GM12891 (cell line): ENCODE data around the gene ZNF581.

Experiments
- POLR2A ChIP-seq: IDR thresholded peaks from 2 replicates; pipeline ENCODE4 v1.6.1; 2011; ENCODE audit warnings: low read depth, low read length, control low read depth
- POLR2AphosphoS5 ChIP-seq: IDR thresholded peaks from 2 replicates; pipeline ENCODE4 v1.6.1; 2011; ENCODE audit warnings: low read depth, low read length, control low read depth
- TAF1 ChIP-seq: IDR thresholded peaks from 2 replicates; pipeline ENCODE4 v1.6.1; 2011; ENCODE audit warnings: low read depth, low read length, control low read depth

DNA sequence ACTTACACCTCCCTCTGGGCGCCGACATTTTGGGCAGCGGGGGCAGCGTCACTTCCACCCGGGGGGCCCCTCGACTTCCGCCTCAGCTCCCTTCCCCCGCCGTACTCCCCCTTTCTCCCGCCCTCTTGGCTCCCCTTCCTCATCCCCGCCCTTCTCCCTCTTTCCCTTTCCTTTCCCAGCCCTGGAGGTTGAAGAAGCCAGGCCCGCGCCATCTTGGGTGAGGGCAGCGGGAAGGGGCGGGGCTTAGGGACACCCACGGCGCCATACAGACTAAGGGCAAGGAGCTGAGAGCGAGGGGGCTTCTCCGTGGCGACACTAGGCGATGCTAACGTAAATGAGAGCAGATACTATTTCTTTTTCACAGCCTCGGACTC, 44.0 kb upstream of the ZNF581 start, which contains the start of gene FIZ1:
- TF ChIP-seq POLR2AphosphoS5 = no peak
- no peak for TF ChIP-seq TAF1
- no peak for TF ChIP-seq POLR2A
